B cell (primary cell): ENCODE results near the gene MESP2. TPM values are rescaled to one million over a fixed set of nuclear protein-coding genes. Genes with fewer than 3 reads are reported as not detected.

Experiments
- ATAC-seq: fragments of 200-7000 bp; cut with Tn5 transposase; one replicate; pipeline ENCODE4 v1.10.0; 2021; ENCODE audit warnings: low read depth, mild to moderate bottlenecking, moderate number of reproducible peaks, moderate library complexity
- CTCF ChIA-PET: fragments of 350-600 bp; sonication (Branson Sonifier 250); formaldehyde crosslinking; loops from one replicate; lab custom pipeline; 2021; ENCODE audit warnings: antibody characterized with exemption, inconsistent platforms; lab: Charles Lee
- POLR2A ChIA-PET: fragments of 350-600 bp; sonication (Branson Sonifier 250); formaldehyde crosslinking; loops from one replicate; lab custom pipeline; 2021; ENCODE audit warnings: antibody characterized with exemption; lab: Charles Lee
- DNase-seq: peaks from one replicate; pipeline ENCODE4 v3.0.0; 2013
- H2AFZ ChIP-seq: 2 replicates; pipeline ENCODE4 v1.6.1; 2012; ENCODE audit warnings: mild to moderate bottlenecking, low read depth, low read length; ENCODE audit not compliant: insufficient read depth, poor library complexity, severe bottlenecking
- H3K27ac ChIP-seq, 2 donors: 1 replicate in 1 of 2; 2 replicates in 1 of 2; pipeline ENCODE4 v1.5.1; 2012 to 2013; ENCODE audit warnings: low read length in 2 of 2, mild to moderate bottlenecking in 2 of 2, moderate library complexity in 1 of 2
- H3K27me3 ChIP-seq, 4 experiments: fragments of 200-600 bp in 1 of 4; sonication (generic) in 1 of 4; replicated peaks in 1 of 4; 1 replicate in 2 of 4; 2 replicates in 2 of 4; pipeline versions ENCODE4 v1.6.1 to v1.7.0; 2013 to 2016; ENCODE audit warnings: low read length in 3 of 4, mild to moderate bottlenecking in 2 of 4, mixed read lengths in 1 of 4, moderate library complexity in 1 of 4; ENCODE audit not compliant: insufficient read depth in 4 of 4, control insufficient read depth in 3 of 4; ENCODE audit errors: control extremely low read depth in 1 of 4
- H3K36me3 ChIP-seq, 2 experiments: replicated peaks in 1 of 2; 1 replicate in 1 of 2; 2 replicates in 1 of 2; pipeline versions ENCODE4 v1.6.1 to v1.7.1; 2013; ENCODE audit warnings: low read length in 1 of 2; ENCODE audit not compliant: insufficient read depth in 2 of 2, control insufficient read depth in 1 of 2; ENCODE audit errors: control extremely low read depth in 1 of 2, extremely low read depth in 1 of 2
- H3K4me1 ChIP-seq, 2 donors: fragments of 200-600 bp in 1 of 2; sonication (generic) in 1 of 2; 1 replicate in 1 of 2; 2 replicates in 1 of 2; pipeline versions ENCODE4 v1.5.1 to v1.6.1; 2013 to 2017; ENCODE audit warnings: low read length in 2 of 2; ENCODE audit not compliant: control insufficient read depth in 2 of 2, insufficient read depth in 2 of 2
- H3K4me2 ChIP-seq: replicated peaks from 2 replicates; pipeline ENCODE3; 2012; ENCODE audit warnings: mild to moderate bottlenecking, low read depth, low read length; ENCODE audit not compliant: poor library complexity, severe bottlenecking
- H3K4me3 ChIP-seq, 5 experiments: fragments of 200-600 bp in 1 of 5; sonication (generic) in 1 of 5; 1 replicate in 3 of 5; 2 replicates in 2 of 5; pipeline versions ENCODE4 v1.5.1 to v1.7.0; 2011 to 2016; ENCODE audit warnings: low read length in 4 of 5, mild to moderate bottlenecking in 4 of 5, low read depth in 2 of 5, control low read depth in 1 of 5, moderate library complexity in 1 of 5; ENCODE audit not compliant: insufficient read depth in 1 of 5; ENCODE audit errors: control extremely low read depth in 1 of 5, extremely low read depth in 1 of 5
- H3K79me2 ChIP-seq: fragments of 200-600 bp; sonication (generic); one replicate; pipeline ENCODE4 v1.6.0; 2016; ENCODE audit warnings: low read length; ENCODE audit not compliant: control insufficient read depth, insufficient read depth
- H3K9ac ChIP-seq: fragments of 200-600 bp; sonication (generic); 2 replicates; pipeline ENCODE4 v1.6.1; 2017; ENCODE audit warnings: mild to moderate bottlenecking, low read length, moderate library complexity
- H3K9me3 ChIP-seq, 3 donors: one replicate each; pipeline versions ENCODE4 v1.6.1 to v1.7.1; 2013; ENCODE audit warnings: low read length in 2 of 3; ENCODE audit not compliant: control insufficient read depth in 2 of 3, insufficient read depth in 1 of 3; ENCODE audit errors: control extremely low read depth in 1 of 3
- H4K20me1 ChIP-seq: 2 replicates; pipeline ENCODE4 v1.6.0; 2012; ENCODE audit warnings: mild to moderate bottlenecking, low read length; ENCODE audit not compliant: insufficient read depth, control insufficient read depth, poor library complexity, severe bottlenecking
- H3K27ac Mint-ChIP-seq: one replicate; pipeline ENCODE4 v1.8.0; 2021; ENCODE audit warnings: mixed read lengths
- H3K27me3 Mint-ChIP-seq: one replicate; pipeline ENCODE4 v1.8.0; 2021; ENCODE audit warnings: mixed read lengths
- H3K4me1 Mint-ChIP-seq: one replicate; pipeline ENCODE4 v1.8.0; 2021; ENCODE audit warnings: mixed read lengths
- H3K4me3 Mint-ChIP-seq: one replicate; pipeline ENCODE4 v1.8.0; 2021; ENCODE audit warnings: mixed read lengths
- H3K9me3 Mint-ChIP-seq: one replicate; pipeline ENCODE4 v1.8.0; 2022; ENCODE audit warnings: mixed read lengths; ENCODE audit not compliant: insufficient read depth
- EZH2 ChIP-seq: IDR thresholded peaks from 2 replicates; pipeline ENCODE4 v1.6.1; 2012; ENCODE audit warnings: borderline replicate concordance, low read depth, mild to moderate bottlenecking, moderate library complexity, low read length; ENCODE audit not compliant: insufficient read depth, poor library complexity, severe bottlenecking
- WGBS: methylation state at CpG from one replicate; pipeline ENCODE4 v1.1.5; 2013; ENCODE audit warnings: missing lambda C conversion rate; ENCODE audit not compliant: insufficient coverage; 5-methylcytosine and 5-hydroxymethylcytosine counted together
- intact Hi-C: fragments of 100-400 bp; cut with micrococcal nuclease; formaldehyde crosslinking; loops from one replicate; pipeline ENCODE4 v1.10.0; 2022
- polyA plus RNA-seq: library from polyadenylated mRNA; depleted of rRNA; stranded (reverse); fragments of >200 nt; gene quantifications from 2 replicates; pipeline ENCODE4 v1.2.3, GENCODE V29; 2012
- total RNA-seq, 2 donors: library from RNA; stranded (reverse); fragments of 120-200 nt in 1 of 2; gene quantifications; 1 replicate in 1 of 2; 2 replicates in 1 of 2; pipeline versions ENCODE4 v1.2.3 to v1.2.4, GENCODE V29; 2013 to 2022
- TF ChIP-seq, protein P1 (sequence below): fragments of 200-600 bp; IDR thresholded peaks from one replicate; pipeline ENCODE4 v1.8.0; 2022; ENCODE audit warnings: antibody characterized with exemption, mild to moderate bottlenecking

The MESP2 gene
- total and polyA plus RNA-seq, 2 donors (not counting 1 experiment from before 2014, with no cell fraction given), result not detected

DNA sequence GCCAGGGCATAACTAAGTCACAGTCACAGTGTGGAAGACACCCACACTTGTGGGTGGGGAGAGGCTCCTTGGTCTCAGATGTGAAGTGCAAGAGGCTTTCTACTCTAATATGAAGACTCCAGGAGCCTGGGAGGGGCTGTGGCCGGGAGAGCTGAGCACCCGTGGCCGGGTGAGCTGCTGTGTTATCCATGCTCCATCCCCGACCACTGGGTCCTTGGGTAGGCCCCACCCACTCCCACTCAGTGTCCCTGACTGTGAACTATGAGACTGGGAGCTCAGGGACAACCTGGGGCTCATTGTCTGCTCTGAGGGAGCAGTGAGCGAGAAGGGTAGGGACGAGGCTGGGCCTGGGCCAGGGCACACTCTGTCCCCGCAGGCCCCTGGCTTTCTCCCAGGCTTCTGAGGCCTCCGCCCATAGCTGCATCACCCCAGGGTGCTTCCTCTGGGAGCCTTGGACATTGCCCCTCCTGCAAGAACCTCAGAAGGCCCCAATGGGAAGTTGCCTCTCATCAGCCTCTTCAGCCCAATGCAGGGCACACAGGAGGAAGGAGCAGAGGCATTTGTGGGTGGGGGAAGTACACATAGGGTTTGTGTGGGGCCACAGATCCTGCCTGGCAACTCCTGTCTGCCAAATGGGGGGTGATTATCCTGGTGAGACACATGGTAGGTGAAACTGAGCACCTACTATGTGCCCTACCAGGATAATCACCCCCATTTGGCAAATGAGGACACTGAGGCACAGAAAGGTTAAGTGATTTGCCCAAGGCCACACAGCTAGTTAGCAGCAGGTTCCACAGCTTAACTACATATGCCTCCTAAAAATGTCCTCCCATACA, 36.1 kb downstream of the MESP2 start:
- H3K9me3 Mint-ChIP-seq, result no peaks in the 10 kb centered on the region

DNA sequence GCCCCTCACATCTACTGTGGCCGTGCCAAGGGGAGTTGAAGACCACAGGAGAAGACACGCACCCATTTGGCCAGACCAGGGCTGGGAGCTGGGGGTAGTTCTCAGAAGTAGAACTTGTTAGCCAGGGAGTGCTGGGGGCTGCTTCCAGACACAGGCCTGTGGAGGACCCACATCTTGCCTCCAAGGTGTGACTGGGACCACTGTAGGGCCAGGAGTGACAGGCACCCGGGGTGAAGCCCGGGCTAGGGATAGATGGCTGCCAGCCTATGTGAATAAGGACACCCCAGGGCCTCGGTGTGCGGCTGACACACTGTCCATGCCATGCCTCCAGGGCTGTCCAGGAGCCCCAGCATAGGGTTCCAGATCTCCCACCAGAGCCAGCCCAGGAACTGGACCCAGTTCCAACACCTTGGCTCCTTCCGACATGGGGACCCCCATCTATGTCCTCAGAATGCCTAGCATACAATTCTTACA, 36.8 kb downstream of the MESP2 start:
- CTCF ChIA-PET, result no interaction called here
- peaks cover 0 to 11% (median 0%) of the 10 kb centered on the region in 3 donors for H3K9me3 ChIP-seq
- H3K79me2 ChIP-seq, result no peaks in the 10 kb centered on the region
- H3K4me2 ChIP-seq, result no peak overlapping the region
- H3K27me3 Mint-ChIP-seq, result peaks cover 33% of the 10 kb centered on the region
- H3K27ac ChIP-seq, result no peak overlapping the region
- H4K20me1 ChIP-seq, result no peaks in the 10 kb centered on the region
- intact Hi-C loops, result no loop called here
- H3K9me3 Mint-ChIP-seq, result no peaks in the 10 kb centered on the region
- DNase-seq (no peak), ATAC-seq (no peak)
- H3K4me1 Mint-ChIP-seq, result peaks cover 9% of the 10 kb centered on the region
- H3K4me1 ChIP-seq, result peaks cover 14 to 17% of the 10 kb centered on the region in 2 donors
- POLR2A ChIA-PET, result no interaction called here
- H2AFZ ChIP-seq, result no peak overlapping the region
- no peaks in the 10 kb centered on the region for H3K36me3 ChIP-seq
- H3K27ac Mint-ChIP-seq, result no peak overlapping the region
- H3K9ac ChIP-seq, result no peak overlapping the region
- TF ChIP-seq EZH2, result no peak
- TF ChIP-seq, protein P1, sequence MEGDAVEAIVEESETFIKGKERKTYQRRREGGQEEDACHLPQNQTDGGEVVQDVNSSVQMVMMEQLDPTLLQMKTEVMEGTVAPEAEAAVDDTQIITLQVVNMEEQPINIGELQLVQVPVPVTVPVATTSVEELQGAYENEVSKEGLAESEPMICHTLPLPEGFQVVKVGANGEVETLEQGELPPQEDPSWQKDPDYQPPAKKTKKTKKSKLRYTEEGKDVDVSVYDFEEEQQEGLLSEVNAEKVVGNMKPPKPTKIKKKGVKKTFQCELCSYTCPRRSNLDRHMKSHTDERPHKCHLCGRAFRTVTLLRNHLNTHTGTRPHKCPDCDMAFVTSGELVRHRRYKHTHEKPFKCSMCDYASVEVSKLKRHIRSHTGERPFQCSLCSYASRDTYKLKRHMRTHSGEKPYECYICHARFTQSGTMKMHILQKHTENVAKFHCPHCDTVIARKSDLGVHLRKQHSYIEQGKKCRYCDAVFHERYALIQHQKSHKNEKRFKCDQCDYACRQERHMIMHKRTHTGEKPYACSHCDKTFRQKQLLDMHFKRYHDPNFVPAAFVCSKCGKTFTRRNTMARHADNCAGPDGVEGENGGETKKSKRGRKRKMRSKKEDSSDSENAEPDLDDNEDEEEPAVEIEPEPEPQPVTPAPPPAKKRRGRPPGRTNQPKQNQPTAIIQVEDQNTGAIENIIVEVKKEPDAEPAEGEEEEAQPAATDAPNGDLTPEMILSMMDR, result no peak
- H3K4me3 Mint-ChIP-seq, result no peak overlapping the region
- peaks cover 0 to 51% (median 27%) of the 10 kb centered on the region in 4 experiments for H3K27me3 ChIP-seq
- H3K4me3 ChIP-seq, result no peak overlapping the region
- 98% methylated on average over 4 of the region's 7 CpGs for WGBS

More for the DNA sequence above, 36.1 kb downstream of the MESP2 start:
- no peaks in the 10 kb centered on the region for H4K20me1 ChIP-seq
- H3K4me3 ChIP-seq, result no peak overlapping the region
- no peaks in the 10 kb centered on the region for H3K79me2 ChIP-seq
- Mint-ChIP-seq H3K27ac (no peak overlapping the region), H3K27me3 (peaks cover 29% of the 10 kb centered on the region), H3K4me3 (no peak overlapping the region), H3K4me1 (peaks cover 9% of the 10 kb centered on the region)
- peaks cover 0 to 51% (median 27%) of the 10 kb centered on the region in 4 experiments for H3K27me3 ChIP-seq
- H3K27ac ChIP-seq, result no peak overlapping the region
- intact Hi-C loops, result no loop called here
- no peak for TF ChIP-seq EZH2
- DNase-seq, result no peak
- peaks cover 14 to 17% of the 10 kb centered on the region in 2 donors for H3K4me1 ChIP-seq
- no peak overlapping the region for H2AFZ ChIP-seq
- ATAC-seq, result no peak
- CTCF ChIA-PET, result no interaction called here
- H3K9me3 ChIP-seq, result peaks cover 0 to 11% (median 0%) of the 10 kb centered on the region in 3 donors
- H3K36me3 ChIP-seq, result no peaks in the 10 kb centered on the region
- no peak overlapping the region for H3K4me2 ChIP-seq
- 93% methylated on average over 8 of the region's 8 CpGs for WGBS
- POLR2A ChIA-PET, result no interaction called here
- H3K9ac ChIP-seq, result no peak overlapping the region
